SK-N-SH treated with all-trans-retinoic acid at 6 μM for 48 hours (cell line): ENCODE data around the gene STT3B.
"Not testable (repeated sequence)": the region's sequence is repeated elsewhere in the genome, so short reads cannot be mapped to it uniquely, and the experiment has no call there.

ENCODE experiments used
- ARNTL ChIP-seq: fragments of 450-650 bp; formaldehyde crosslinking; IDR thresholded peaks from 2 replicates; pipeline ENCODE4 v1.5.0; 2020; ENCODE audit warnings: low read depth, mild to moderate bottlenecking, moderate library complexity, borderline replicate concordance
- BACH2 ChIP-seq: fragments of 250-450 bp; sonication (Bioruptor Pico); IDR thresholded peaks from 2 replicates; pipeline ENCODE4 v1.9.0; 2021; ENCODE audit warnings: mild to moderate bottlenecking, borderline replicate concordance
- CSRNP3 ChIP-seq: fragments of 250-450 bp; sonication (Bioruptor Pico); IDR thresholded peaks from 2 replicates; pipeline ENCODE4 v1.5.1; 2021; ENCODE audit warnings: mild to moderate bottlenecking, moderate library complexity
- ESRRG ChIP-seq: fragments of 250-450 bp; sonication (Bioruptor Pico); IDR thresholded peaks from 2 replicates; pipeline ENCODE4 v1.6.1; 2021; ENCODE audit warnings: mild to moderate bottlenecking
- PATZ1 ChIP-seq: fragments of 250-450 bp; sonication (Bioruptor Pico); IDR thresholded peaks from 2 replicates; pipeline ENCODE4 v1.8.0; 2020; ENCODE audit warnings: mild to moderate bottlenecking, moderate library complexity, borderline replicate concordance
- POU6F1 ChIP-seq: fragments of 250-450 bp; sonication (Bioruptor Pico); IDR thresholded peaks from 2 replicates; pipeline ENCODE4 v1.8.0; 2021; ENCODE audit warnings: low read depth, mild to moderate bottlenecking, moderate library complexity, borderline replicate concordance
- PPARA ChIP-seq: fragments of 250-450 bp; sonication (Bioruptor Pico); IDR thresholded peaks from 2 replicates; pipeline ENCODE4 v1.5.0; 2020; ENCODE audit warnings: mild to moderate bottlenecking, borderline replicate concordance
- RARB ChIP-seq: fragments of 250-450 bp; sonication (Bioruptor Pico); IDR thresholded peaks from 2 replicates; pipeline ENCODE4 v1.8.0; 2021; ENCODE audit warnings: mild to moderate bottlenecking, moderate library complexity
- SNAI2 ChIP-seq: fragments of 250-450 bp; sonication (Bioruptor Pico); IDR thresholded peaks from 2 replicates; pipeline ENCODE4 v1.5.0; 2020; ENCODE audit warnings: mild to moderate bottlenecking, moderate library complexity
- TCF4 ChIP-seq: fragments of 250-450 bp; sonication (Bioruptor Pico); IDR thresholded peaks from 2 replicates; pipeline ENCODE4 v1.8.0; 2021; ENCODE audit warnings: mild to moderate bottlenecking, moderate library complexity, borderline replicate concordance
- TOX ChIP-seq: fragments of 250-450 bp; sonication (Bioruptor Pico); IDR thresholded peaks from 2 replicates; pipeline ENCODE4 v1.8.0; 2021; ENCODE audit warnings: mild to moderate bottlenecking, moderate library complexity, borderline replicate concordance
- TSHZ2 ChIP-seq: fragments of 250-450 bp; sonication (Bioruptor Pico); IDR thresholded peaks from 2 replicates; pipeline ENCODE4 v1.5.0; 2020; ENCODE audit warnings: mild to moderate bottlenecking, moderate library complexity
- TF ChIP-seq, protein P1 (sequence below): fragments of 250-450 bp; sonication (Bioruptor Pico); IDR thresholded peaks from 2 replicates; pipeline ENCODE4 v1.5.1; 2020; ENCODE audit warnings: low read depth, mild to moderate bottlenecking, moderate library complexity

- not testable (repeated sequence) for TF ChIP-seq BACH2 (CRISPR knock-in tag); RARB; TSHZ2; PPARA (CRISPR knock-in tag); TCF4; ARNTL (CRISPR knock-in tag); SNAI2 (CRISPR knock-in tag); ESRRG; POU6F1 (CRISPR knock-in tag); TOX (CRISPR knock-in tag); PATZ1 (CRISPR knock-in tag); CSRNP3 (CRISPR knock-in tag)
- TF ChIP-seq, protein P1, sequence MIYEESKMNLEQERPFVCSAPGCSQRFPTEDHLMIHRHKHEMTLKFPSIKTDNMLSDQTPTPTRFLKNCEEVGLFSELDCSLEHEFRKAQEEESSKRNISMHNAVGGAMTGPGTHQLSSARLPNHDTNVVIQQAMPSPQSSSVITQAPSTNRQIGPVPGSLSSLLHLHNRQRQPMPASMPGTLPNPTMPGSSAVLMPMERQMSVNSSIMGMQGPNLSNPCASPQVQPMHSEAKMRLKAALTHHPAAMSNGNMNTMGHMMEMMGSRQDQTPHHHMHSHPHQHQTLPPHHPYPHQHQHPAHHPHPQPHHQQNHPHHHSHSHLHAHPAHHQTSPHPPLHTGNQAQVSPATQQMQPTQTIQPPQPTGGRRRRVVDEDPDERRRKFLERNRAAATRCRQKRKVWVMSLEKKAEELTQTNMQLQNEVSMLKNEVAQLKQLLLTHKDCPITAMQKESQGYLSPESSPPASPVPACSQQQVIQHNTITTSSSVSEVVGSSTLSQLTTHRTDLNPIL (CRISPR knock-in tag): not testable (repeated sequence)
Observed at GRCh38 chr3:31605333-31605732, 72.6 kb downstream of the STT3B start.
